ENCODE measurements around the gene RHBDF2.

DNA sequence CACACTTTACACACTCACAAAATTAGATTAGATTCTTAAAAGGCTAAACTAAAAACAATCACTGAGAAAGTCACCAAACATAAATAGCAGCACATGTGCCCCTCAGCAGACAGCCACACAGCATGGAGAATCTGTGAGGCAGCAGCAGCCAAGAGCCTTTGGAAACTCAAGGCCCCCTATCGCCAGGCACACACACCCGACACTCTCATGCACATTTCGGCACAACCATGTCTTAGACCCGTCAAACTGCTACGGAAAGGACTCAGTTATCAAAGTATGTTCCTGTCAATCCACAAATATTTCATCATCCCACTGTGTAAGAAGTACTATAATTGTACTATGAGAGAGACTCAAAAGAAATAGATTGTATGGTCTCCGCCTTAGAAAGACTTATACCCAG, 69.2 kb downstream of the RHBDF2 start:
- no peak for TF ChIP-seq CTCF (IDR thresholded peaks at IDR 0.05)
- no peak for TF ChIP-seq EP300 (IDR thresholded peaks at IDR 0.05)
- TF ChIP-seq POLR2A (IDR thresholded peaks at IDR 0.05) = no peak
